NCI-H187 (cell line): ENCODE data around the gene USPL1.

ENCODE experiments used
- DNase-seq, 2 experiments: peaks; one replicate each; lab custom pipeline; 2025; lab: John Stamatoyannopoulos, UW

USPL1 gene

GRCh38 chr13:30656178-30656577, 38.5 kb downstream of the USPL1 start:
- DNase-seq, result no peak

- DNase-seq, result no peak
Measured at GRCh38 chr13:30659980-30660379, 42.3 kb downstream of the USPL1 start.

- no peak for DNase-seq
Measured at GRCh38 chr13:30660796-30661195, 43.1 kb downstream of the USPL1 start.

GRCh38 chr13:30664689-30665275, 47.1 kb downstream of the USPL1 start:
- no peak for DNase-seq

- DNase-seq, result no peak
Measured at GRCh38 chr13:30665638-30666037, 47.9 kb downstream of the USPL1 start.

- no peak for DNase-seq
Measured at GRCh38 chr13:30666113-30666512, 48.4 kb downstream of the USPL1 start.

- DNase-seq, result no peak
Measured at GRCh38 chr13:30667014-30667413, 49.3 kb downstream of the USPL1 start.

- DNase-seq, result no peak
Measured at GRCh38 chr13:30668312-30668711, 50.6 kb downstream of the USPL1 start.

- DNase-seq, result no peak
Measured at GRCh38 chr13:30671271-30671815, 53.6 kb downstream of the USPL1 start.

GRCh38 chr13:30673669-30674521, 56.2 kb downstream of the USPL1 start:
- peak; percentile 39 to 80 for DNase-seq

GRCh38 chr13:30675717-30676116, 58.0 kb downstream of the USPL1 start:
- DNase-seq, result no peak

GRCh38 chr13:30676672-30677071, 59.0 kb downstream of the USPL1 start:
- no peak for DNase-seq

GRCh38 chr13:30679483-30680330, 62.0 kb downstream of the USPL1 start:
- no peak for DNase-seq

GRCh38 chr13:30681843-30682242, 64.1 kb downstream of the USPL1 start:
- DNase-seq, result no peak

- no peak for DNase-seq
Measured at GRCh38 chr13:30685320-30685859, 67.7 kb downstream of the USPL1 start.

- DNase-seq, result no peak
Measured at GRCh38 chr13:30685987-30686386, 68.3 kb downstream of the USPL1 start.

- no peak for DNase-seq
Measured at GRCh38 chr13:30687601-30688000, 69.9 kb downstream of the USPL1 start.

GRCh38 chr13:30689752-30690151, 72.0 kb downstream of the USPL1 start:
- DNase-seq, result no peak

GRCh38 chr13:30690282-30691188, 72.8 kb downstream of the USPL1 start:
- no peak for DNase-seq

GRCh38 chr13:30692113-30692512, 74.4 kb downstream of the USPL1 start:
- no peak for DNase-seq
